GM19043 (cell line): ENCODE results near the gene LMNA.

ENCODE experiments used
- ATAC-seq: cut with Tn5 transposase; IDR thresholded peaks from one replicate; pipeline ENCODE4 v1.9.1; 2021; ENCODE audit warnings: low read depth; ENCODE audit not compliant: unreplicated experiment

The LMNA gene

DNA sequence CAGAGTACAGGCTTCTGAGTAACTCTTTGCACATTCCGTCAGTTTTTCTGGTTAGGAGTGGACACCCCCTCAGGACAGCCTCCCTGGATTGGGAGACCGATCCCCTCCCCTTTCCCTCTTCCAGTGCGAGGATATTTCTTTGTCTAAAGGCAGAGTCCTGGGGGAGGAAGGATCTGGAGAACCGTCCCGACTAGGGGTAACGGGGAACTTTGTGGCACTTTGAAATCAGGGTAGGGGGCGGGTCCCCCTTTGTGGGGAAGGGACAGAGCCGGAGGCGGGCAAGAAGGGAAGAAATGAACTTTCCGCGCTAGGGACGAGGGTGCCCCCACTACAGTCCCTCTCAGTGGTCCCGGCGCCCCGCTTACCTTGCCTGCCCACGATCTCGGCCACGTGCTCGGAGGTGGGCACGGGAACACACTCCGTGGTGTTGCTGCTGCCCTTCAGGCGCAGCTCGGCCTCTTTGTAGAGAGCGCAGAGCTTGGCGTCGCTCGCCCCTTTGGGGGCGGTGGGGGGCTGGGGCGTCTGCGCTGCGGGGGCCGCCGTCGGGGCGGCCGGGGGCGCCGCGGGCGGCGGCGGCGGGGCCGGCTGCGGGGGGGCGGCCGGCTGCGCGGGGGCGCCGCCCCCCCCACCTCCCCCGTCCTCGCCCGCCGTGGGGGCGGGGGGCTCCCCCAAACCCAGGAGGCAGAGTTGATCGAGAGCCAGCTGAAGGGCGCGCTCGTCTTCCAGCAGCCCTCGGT lies 33.2 kb upstream of the LMNA start:
- ATAC-seq: no peak

DNA sequence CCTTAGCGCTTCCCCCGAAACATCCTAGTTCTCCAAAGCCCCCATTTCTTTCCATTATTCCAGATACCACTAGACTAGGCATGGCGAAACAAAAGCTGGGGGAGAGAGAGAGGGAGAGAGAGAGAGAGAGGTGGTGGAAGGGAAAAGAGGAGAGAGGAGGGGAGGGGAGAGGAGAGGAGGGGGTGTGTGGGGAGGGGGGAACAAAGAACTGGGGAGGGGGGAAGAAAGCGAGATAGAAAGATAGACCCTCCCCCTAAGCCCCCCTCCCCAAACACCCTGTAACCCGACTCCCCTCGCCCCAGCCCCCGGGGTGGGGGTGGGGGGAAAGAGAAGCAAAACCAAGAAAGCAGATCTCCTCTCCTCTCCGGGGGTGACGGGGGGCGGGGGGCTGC lies 32.6 kb upstream of the LMNA start:
- ATAC-seq: no peak

DNA sequence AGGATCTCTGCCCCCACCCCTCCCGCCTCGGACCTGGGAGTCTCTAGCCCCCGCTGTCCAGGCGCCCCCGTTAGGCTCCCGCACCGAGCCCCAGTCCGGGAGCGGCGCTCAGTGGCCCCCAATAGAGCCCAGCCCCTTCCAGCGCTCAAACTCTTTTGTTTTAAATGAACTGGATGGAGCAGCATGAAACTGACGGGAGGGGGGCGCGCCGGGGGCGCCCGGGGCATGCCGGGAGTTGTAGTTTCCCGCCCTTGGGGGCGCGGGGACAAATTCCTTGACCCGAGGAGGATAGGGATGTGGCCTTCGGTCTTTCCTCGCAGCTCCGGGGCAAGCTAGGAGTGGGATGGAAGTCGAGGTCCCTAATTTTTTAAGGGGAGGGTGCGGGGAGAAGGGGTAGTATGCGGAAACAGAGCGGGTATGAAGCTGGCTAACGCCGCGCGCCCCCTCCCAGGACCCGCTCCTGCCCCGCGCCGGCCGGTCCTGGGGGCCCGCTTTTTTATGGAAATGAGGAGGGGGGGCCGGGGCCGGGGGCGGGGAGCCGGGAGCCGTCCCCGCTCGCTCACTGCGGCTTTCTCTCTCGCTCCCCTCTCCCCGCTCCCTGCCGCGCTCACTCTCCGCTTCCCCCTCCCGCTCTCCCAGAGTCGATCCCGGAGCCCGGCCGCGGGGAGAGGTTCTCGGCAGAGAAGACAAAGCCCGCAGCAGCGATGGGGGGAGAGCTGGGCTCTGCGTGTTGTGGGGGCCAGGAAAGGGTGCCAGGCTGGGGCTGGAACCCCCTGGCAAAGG lies 32.0 kb upstream of the LMNA start, which contains the start of gene MEX3A:
MEX3A (minus strand) TSS at position 157 of the 783 bp plus-strand sequence. CDS start 467 bp downstream, outside the sequence.
- no peak for ATAC-seq

DNA sequence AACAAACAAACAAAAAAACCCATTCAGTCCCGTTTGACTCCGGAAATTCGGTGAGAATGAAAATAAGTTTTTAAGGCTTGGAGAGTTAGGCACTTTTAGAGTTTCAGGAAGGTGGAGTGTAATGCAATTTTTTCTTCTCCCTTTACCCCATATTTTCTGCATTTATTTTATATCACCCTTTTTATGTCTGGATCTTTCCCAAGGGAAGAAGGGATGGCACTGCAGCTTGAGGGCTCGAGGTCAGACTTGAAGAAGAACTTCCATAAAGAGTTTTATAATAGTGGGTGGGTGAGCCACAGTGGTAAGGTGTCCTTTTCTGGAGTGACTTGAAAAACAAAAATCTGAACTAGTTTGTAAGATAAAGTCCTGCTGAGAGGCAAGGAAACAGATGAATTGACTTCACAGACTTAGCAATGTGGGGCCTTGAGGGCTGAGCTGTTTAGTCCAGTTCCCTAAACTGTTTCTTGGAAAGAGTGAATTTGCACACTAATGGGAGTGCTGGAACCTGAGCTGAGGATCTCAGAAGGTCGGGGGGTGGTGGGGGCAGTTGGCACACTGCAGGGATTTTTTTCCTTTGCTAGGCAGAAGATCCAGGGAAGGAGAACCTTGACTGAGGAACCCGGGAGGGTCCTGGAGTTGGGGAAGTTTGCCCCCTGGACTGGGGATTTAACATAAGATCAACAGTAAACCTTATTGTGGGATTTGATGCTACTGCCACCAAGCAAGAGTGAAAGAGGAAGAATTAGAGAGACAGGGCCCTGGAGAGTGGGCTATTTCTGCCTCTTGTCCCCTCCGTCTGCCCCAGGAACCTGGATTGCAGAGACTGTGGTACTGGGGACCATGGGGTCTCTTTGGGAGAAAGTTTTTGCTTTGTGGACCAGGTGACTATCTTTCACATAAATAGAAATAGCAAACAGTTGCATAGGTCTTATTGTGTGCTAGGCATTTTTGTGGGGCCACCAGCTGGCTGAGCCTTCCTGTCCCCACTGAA lies 30.4 kb upstream of the LMNA start:
- ATAC-seq: no peak

DNA sequence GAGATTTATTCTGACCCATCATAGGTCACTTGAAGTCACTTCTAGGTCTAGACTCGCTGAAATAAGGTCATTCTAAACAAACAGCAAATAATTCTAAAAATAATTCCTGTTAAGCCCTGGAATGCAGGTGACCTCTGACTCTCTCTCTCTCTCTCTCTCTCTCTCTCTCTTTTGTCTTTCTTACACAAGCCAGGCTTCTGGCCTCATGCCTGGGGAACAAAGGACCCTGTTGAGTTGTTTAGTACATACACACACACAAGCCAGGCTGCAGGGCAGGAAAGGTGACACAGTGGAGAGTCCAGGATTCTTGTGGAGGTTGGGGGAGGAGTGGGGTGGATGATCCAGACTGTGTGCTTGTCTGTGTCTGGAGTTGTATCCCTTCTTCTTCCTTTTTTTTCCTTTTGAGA lies 28.3 kb upstream of the LMNA start:
- ATAC-seq: no peak

DNA sequence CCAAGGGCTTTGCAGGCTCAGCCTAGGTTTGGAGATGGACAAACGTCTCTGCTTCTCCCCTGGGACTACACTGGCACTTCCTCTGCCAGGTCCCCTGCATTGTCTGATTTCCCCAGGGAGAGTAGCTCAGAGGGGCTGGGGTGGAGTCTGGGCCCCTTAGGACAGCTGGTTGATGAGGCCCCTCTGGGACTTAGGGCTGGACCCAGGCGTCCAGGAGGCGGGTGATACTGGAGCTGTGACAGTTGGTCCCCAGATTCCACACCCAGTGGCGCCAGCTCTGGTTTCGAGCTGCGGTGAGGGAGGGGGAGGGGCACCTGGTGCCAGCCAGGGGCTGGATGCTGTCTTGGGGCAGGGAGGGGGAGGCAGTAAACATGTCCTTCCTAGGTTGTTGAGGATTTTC lies 24.8 kb upstream of the LMNA start:
- no peak for ATAC-seq

DNA sequence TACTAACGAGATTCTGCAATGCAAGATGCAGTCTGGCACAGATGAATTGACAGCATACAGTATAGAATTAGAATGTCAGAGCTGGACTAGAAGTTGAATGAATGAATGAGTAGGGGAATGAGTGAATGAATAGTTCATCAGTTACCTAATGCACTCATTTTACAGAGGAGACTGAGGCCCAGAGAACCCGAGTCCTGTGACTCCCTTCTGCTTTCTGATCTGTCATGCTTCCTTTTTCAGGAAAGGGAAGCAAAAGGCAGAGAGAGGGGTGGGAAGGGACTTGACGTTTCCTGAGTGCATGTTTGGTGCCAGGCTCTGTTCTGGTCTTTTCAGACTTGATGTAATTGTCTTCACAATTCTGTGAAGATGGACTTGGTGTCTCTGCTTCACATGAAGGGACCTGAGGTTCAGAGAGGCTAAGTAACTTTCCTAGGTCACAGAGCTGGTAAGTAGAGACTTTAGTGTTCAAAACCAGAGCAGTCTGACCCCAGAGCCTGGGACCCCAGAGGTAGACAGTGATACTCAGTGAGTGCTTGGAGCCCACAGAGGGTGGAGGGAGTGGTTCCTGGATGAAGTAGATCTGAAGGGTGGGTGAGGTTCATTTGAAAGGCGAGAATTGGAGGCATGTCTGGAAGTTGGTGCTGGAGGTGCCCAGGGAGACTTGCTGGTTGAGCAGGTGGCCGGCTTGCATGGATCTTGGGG lies 24.2 kb upstream of the LMNA start:
- ATAC-seq: no peak

DNA sequence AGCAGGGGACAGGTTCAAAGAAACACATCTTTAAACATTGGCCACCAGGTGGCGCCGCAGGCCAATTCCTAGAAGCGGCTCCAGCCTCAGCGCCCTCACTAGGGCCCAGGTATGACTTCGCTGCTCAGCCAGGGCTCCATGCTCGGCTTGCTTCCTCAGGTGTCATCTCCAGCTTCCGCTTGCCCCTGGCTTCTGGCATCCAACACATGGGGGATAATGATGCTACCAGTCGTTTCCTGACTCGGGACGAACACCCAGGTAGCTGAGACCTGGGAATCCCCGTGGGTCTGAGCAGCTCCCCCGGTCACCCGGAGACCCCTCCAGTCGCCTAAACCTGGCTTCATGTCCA lies 23.7 kb upstream of the LMNA start:
- ATAC-seq: no peak

DNA sequence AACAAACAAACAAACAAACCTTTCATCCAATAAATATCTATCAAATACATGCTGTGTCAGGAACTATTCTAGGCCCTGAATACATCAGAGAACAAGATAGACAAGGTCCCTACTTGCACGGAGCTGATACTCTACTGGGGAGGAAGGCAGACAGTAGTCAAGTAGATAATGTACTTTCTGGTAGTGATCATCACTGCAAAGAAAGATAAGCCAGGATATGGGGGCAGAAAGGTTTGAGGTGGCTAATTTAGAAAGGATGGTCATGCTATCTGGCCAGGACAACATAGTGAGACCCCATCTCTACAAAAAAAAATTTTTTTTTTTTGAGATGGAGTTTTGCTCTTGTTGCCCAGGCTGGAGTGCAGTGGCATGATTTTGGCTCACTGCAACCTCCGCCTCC lies 22.9 kb upstream of the LMNA start:
- no peak for ATAC-seq

DNA sequence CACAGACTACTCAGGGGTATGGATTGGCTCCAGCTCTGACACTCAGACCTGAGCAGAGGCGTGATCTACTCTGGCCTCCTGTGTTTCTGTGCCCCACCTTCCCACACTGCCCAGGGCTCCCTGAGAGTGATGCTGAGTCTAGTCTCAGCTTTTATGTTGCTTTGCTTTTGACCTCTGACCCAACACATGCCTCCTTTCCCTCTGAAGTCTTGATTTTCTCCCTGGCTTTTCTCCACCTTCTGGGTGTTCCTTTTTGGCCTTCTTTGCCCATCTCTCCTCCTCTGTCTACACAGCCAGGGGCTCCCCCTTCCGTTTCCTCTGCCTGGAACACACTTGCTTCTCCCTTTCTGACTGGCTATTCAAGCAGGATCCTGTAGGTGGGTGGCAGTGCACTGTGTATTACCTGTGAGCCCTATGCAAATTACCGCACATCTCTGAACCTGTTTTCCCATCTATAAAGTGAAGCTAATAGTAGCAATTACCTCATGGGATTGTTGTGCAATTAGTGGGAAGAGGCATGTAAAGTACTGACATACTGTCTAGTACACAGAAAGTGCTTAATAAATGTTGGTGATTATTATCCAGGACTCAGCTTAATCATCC lies 18.5 kb upstream of the LMNA start:
- no peak for ATAC-seq

DNA sequence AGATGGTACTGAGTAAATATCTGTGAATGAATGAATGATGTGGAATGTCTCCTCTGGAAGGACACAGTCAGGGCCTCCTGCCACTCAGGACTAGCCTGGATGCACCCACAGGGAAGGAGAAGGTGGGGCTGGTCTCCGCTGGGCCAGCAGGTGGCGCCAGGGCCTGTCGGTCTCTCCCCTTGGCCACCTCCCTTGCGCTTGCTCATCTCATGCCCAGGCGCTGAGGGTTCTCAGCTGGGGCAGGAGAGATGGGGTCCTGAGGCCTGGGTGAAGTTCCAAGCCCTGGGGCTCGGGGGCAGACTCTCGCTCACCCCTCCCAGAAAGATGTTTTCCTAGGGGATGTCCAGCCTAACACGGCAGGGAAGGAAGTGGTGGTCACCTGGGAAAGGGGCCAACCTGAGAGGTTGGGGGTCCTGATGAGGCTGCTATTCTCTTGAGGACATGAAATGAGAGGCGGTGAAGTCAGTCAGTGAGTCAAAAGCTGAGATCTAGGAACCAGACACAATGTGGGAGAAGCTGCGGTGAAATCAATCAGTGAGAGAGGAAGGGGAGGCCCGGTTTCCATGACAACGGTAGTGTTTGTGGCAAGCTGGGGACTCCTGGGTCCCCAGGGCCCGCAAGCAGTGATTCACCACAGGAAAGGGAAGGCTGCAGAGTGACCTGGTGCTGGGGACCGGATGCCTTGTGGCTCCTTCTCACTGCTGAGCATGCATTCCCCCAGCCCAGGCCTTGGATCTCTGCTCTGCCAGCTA lies 17.7 kb upstream of the LMNA start:
- ATAC-seq: peak; percentile 54

DNA sequence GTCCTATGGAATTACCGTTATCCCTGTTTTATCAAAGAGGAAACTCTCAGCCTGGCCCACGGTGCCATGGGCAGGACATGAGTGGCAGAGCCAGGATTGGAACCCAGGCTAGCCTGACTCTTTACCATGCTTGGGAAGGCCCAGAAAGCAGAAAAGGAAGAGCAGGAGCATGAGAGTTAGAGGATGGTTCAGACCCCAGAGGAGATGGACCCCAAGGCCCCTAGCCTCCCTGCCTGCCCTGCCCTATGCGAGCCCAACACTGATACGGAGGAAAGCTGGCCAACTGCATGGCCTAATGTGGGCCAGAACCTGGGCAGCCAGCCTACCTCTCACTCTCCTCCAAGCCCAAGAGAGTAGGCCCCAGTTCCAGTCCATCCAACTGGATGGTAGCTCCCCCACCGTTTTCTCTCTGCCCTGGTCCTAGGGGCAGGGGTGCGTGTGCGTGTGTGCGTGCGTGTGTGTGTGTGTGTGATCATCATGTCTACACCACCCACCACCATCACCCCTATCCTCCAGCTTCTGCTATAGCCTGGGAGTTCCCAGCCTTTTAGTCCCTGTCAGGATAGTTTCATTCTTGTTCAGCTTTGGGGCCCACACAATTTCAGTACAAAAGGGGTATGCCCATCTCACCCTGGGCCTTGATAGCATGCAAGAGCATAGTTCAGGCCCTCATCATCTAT lies 16.9 kb upstream of the LMNA start:
- no peak for ATAC-seq

DNA sequence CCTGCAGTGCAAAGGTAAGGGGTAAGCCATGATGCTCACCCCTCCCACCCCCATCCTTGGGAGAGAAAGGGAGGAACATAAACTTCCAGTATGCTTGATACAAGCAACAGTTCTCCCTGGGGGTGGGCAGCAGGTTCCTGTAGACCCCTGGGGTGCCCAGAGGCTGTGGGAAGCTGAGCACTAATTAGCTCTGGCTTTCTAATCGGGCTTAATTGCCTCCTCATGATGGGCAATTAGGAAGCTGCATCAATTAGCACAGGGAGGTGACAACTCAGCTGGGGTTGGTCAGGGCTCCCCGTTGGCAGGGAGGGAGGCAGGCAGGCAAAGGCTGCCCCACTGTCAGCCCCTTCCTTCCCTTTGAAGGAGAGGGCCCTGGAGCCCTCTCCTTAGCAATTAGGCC lies 15.7 kb upstream of the LMNA start:
- ATAC-seq: no peak

DNA sequence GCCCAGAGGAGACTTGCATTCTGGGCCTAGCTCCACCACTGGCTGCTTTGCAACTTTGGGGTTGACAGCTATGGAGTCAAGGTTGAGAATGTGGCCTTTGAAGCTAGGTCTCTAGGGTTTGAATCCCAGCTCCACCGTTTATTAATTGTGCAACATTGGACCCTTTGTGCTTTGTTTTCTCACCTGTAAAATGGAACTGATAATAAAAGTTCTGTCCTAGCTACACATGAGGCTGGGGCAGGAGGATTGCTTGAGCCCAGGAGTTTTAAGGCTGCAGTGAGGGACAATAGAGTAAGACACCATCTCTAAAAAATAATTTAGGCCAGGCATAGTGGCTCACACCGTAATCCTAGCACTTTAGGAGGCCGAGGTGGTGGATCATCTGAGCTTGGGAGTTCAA lies 15.2 kb upstream of the LMNA start:
- ATAC-seq: no peak

DNA sequence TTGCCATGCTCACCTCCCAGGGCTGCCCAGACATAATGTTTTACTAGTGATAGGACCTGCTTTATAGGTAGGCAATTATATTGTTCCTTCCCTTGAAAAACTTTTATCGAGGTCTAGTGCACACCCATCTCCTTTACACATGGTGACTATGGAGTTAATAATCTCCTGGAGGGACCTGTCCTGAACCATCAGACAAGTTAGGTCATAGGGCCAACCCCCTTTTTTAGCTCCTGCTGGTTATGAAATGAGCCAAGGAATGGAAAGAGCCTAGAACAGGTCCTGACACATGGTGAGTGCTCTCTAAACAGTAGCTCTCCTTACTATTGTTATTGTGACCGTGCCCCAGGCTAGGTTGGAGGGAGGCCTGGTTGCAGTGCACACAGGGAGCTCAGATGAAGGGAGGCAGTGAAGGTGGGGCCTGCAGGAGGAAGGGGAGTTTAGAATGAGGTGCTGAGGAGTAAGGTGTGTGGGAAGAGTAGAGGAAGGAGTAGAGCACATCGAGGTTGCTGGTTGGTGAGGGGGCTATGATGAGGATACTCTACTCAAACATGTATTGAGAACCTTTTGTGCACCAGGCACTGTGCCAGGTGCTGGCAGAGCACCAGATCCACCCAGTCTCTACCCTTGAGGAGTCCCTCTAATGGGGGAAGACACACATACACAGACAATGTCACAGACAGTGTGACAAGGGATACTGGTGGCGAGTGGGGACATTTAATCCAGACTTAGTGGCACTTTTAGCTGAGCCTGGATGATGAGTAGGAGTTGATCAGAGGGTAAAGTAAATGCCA lies 14.1 kb upstream of the LMNA start:
- ATAC-seq: no peak

DNA sequence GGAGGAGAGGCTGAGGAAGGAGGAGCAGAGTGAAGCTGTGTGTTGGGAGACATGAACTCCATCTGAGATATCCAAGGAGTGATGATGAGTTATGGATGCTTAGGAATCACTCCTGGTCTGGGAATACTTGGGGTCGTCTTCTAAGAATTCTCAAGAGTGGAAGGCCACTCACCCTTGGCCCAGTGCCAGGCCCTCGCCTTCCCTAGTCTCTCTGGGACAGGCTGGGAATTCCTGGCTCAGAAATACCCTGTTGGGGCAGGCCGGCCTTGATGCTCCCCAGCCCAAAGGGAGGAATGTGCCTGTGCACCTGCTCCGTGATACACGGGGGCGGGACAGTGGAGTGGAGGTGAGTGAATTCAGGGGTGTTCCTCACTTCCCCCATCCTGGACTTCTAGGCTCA lies 12.6 kb upstream of the LMNA start:
- no peak for ATAC-seq

DNA sequence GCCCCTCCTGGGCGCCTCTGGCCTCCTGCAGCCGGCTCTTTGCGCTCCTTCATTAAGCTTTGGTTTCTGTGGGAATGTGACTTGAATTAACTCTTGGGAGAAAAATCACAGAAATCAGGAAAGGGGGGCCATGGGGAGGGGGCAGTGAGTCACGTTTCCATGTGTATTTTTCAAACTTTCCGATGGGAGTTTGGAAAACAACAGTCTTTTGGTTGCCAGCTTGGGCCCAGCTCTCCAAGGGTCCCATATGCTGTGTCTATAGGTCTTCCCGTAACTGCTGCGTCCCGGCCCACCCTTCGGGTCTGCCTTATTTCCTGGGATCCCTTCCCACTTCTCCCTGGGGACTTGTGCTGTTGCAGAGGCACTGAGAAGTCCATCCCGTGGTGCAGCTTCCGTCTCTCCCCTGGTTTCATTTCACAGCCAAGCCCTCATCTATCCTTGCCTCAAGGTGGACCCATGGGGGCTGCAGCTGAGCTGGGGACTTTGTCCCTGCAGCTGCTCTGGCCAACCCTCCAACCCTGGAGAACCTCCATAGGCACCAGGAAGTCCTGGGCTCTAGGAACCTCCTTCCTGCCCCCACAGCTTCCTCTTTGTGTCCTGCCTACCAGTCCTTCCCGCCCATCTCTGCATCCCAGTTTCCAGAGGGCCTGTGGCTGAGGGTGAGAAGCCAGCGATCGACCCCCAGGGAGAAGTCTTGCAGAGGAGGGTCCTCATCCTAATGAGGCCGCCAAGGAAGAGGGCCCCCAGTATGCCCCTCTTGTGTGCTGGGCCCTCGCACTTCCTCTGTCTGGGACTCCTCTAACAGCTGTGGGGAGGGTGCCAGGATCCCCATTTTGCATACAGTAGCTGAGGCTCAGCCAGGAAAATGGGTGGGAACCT lies 11.6 kb upstream of the LMNA start:
- no peak for ATAC-seq
